ENCODE measurements around the gene SLC4A1.
A peak's percentile ranks its signal among the peaks of the same experiment; 100 is the strongest.

SLC4A1 gene

DNA sequence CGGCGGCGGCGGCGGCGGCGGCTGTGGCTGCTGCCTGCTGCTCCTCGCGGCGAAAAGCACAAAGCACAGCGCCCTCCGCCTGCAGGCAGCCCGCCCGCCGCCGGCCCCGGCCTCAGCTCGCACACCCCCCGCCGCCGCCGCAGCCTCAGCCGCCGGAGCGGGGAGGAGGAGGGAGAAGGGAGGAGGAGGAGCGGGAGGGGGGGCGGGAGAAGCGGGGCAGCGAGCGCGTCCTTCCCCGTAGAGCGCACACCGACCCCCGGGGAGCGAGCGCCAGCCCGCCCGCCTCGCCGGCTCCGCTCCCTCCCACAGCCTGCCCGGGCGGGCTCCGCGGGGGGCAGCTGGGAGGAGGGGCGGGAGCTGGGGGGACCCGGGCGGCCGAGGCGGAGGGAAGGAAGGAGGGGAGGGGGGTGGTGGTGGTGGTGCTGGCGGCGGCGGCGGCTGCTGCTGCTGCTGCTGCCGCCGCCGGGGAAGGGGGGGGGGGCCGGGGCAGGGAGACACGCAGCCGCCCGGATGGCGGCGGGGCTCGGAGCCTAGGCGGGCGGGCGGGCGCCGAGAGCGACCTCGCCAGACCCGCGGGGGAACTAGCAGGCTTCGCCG, 48.2 kb downstream of the SLC4A1 start, which contains the start of gene UBTF:
UBTF (minus strand) TSS at position 60 of the 597 bp plus-strand sequence. CDS start 1,446 bp downstream, outside the sequence.
- DNase-seq: peak; percentile 71

DNA sequence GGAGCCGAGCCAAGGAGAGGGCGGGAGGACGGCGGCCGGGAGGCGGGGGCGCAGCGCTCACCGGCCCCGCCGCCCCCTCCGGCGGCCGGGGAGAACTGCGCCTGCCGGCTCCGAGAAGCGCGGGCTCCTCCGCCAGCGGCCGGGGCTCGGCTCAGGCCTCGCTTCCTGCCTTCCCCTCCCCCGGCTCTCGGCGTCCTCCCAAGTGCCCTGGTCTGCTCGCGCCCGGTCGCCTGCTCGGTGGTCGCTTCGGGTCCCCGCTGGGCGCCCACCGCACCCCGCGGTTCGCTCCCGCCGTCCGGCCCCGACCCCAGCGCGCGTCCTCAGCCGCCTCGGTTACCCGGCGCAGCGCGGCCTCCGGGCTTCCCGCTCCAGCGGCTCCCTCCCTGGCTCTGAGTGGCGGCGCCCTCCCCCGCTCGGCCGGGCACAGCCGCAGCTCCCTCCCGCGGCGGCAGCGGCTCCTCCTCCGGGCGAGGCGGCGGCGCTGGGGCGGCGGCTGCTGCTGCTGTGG, 48.8 kb downstream of the SLC4A1 start:
- peak; percentile 31 for DNase-seq

DNA sequence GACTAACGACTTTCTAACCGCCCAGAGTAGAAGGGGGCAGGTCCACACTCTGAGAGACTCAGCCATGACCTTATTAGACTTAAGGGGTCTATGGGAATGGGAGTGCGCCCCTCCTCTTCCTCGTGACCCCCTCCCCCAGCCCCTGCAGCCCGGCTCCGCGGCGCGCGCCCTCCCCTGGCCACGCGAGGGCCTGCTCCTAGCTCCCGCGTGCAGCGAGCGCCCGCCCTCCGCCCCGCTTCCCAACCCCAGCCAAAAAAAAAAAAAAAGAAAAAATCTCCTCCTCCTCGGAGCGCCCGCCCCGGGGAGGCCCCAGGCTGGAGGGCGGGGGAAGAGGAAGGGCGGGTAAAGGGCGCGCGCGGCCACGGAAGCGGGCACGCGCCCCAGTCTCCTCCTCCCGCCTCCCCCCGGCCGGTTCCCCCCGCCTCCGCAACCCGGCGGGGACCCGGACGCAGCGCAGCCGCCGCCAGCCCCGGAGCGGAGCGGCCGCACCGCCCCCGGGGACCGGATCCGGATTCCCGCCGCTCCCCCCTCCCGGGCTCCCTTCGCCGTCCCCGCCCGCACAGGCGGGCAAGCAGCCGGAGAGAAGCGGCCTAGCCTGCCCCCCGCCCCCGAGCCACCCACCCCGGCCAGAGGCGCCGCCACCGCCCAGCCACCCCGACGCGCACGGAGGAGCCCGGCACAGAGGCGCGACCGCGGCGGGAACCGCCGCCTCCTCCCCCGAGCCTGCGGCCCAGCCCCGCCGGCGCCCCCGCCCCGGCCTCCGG, 49.4 kb downstream of the SLC4A1 start:
- DNase-seq: peak; percentile 61

DNA sequence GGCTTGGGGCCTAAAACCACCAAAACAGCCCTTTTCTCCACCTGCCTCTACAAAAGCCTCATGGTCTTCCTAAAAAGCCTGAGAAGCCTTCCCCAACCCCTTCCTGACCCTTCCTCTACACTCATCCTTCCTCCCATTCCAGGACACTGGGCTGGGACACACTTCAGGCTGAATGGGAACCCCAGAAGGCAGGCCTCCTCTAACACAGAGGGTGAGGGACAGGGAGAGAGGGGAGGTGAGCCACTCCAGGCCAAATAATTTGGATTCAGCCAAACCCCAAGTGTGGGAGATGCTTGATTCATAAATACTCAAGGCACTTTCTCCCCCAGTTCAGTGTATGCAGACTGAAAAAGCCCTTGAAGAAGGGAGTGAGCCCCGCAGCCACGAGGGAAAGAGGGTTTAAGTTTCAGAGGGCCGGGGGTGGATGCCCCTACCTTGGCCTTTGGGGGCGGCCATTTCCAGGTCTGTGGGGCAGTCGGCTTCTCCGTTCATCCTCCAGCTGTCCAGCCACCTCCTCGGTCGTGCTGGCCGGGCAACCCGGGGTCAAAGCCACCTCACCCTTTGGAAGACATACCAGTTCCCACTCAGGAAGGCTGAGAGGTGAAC, 50.1 kb downstream of the SLC4A1 start:
- no peak for DNase-seq

DNA sequence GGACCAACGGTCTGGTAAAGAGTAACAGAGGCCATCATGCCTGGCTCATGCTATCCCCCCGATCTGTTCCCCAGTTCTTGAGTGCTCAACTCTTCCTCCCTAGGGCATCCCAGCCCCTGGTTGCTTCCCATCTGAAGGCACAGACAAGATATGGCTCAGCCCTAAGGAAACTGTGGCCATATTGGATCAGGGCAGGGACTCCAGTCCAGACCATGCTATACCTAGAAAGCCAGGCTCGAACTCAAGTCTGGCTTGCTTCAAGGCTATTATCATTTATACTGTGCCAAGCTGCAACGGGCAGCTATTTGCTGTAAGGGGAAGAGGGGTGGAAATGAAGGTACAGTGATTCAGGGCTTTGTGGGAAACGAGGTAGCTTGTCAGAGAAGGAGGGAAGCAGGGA, 51.2 kb downstream of the SLC4A1 start:
- DNase-seq: no peak

DNA sequence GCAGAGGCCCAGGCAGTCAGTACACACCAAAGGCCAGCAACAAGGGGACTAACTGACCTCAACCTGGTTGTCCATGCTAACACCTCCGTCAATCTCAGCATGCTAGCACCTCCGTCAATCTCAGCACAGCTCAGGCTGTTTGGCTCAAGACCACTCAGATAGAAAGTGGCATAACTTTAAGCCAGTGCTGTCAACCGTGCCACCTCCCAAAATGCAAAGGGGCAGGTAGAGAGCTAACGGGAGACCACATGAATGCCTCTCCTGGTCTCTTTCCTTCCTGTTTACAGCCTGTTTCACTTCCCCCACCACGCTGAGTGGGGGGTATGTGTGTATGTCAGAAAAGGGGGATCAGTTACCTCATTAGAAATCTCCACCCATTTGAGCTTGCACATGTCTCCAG, 51.8 kb downstream of the SLC4A1 start:
- DNase-seq: no peak

DNA sequence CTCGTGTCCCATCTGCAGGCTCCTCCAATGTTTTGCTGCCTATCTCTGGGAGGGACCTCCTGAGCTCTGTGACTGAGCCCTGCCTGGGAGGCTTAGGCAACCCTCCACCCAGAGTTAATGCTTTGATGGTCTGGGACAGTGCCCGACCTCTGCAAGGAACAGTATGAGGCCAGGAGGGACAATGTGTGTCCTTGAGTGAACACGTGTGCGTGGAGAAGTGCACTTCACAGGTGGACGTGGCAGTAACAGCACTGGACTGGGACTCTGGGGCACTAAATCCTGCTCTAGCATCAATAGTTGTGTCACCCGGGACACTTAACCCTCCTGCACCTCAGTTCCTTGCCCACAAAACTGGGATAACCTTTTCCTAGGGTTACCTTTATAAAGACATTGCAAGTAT, 53.0 kb downstream of the SLC4A1 start:
- DNase-seq: no peak

DNA sequence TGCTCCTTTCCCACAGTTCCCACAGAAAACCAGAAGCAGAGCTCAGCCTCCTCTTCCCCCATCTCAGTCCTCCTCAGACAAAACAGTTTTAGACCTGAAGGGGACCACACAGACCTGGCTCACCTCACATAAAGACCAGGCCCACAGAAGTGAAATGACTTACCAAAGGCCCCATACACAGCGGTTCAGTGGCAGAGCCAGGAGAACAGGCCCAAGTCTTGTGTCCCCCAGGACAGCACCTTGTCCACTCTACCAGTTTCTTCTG, 53.8 kb downstream of the SLC4A1 start:
- no peak for DNase-seq

DNA sequence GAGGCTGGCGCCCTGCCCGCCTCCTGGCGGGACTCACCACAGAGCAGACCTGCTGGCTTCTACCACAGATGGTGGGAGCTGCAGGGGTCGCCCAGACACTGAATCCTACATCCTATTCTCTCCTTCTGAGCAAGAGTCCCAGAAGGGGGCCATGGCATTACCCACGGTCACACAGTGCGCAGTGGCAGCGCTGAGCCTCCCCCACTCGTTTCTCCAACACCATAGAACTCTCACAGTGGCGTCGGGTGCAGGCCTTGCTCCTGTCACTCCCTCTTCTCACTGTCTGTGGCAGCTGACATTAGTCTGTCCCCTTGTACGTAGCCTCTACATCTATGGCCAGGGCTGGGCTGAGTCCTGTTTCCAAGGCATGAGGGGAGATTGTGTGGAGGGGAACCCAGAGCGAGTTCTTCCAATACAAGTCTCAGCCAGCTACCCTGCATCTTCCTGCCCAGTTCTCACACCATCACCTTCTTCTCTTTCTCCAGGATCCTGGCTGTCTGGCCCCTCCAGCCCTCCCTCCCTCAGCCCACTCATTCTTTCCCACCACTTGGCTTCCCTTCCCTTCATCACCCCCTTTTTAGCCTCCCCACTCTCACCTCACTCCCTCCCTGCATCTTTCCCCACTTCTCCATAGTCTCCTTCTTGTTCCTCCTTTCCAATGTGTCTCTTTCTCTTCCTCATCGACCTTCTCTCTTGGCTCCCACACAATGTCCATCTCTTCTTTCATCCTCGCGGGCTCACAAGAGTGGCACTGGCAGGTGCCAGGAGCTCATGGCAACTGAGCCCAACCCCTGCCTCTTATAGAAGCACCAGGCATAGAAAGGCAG, 54.3 kb downstream of the SLC4A1 start:
- DNase-seq: no peak

DNA sequence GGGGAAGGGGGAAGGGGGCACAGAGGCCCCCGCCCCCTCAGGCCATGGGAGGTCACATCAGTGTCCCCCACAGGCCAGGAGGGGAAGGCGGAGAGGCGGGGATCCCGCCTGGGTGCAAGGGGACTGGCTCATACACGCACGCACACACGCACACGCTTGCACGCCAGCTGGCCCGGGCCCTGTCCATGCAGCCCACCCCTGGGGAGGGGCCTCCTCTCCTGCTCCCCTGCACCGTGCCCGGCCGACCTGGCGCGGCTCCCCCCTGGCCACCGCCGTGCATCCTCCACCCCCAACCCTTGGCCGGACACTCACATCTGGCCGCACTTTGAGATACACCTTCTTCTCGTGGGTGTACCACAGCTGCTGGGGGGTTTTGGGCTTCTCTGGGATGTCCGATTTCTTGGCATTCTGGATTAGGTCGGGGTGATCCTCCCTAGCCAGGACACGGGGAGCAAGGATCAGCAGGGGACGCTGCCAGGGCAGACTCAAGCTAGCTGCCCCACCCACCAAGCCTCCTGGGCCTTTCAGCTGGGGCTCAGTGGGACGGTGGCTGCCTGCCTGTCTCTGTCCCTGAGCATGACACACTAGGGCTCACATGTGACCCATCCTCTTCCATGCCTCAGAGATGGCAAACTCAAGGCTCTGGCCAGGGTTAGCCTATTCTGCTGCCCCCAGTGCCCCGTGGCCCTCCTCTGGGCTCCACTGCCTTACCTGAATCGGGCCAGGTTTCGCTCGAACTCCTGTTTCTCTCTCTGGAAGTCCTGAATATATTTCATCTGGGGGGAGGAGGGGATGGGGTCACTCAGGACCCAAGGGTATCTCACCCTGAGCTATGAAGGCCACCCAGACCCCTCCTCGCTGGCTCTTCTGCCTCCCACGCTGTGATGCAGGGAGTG, 55.2 kb downstream of the SLC4A1 start:
- no peak for DNase-seq

DNA sequence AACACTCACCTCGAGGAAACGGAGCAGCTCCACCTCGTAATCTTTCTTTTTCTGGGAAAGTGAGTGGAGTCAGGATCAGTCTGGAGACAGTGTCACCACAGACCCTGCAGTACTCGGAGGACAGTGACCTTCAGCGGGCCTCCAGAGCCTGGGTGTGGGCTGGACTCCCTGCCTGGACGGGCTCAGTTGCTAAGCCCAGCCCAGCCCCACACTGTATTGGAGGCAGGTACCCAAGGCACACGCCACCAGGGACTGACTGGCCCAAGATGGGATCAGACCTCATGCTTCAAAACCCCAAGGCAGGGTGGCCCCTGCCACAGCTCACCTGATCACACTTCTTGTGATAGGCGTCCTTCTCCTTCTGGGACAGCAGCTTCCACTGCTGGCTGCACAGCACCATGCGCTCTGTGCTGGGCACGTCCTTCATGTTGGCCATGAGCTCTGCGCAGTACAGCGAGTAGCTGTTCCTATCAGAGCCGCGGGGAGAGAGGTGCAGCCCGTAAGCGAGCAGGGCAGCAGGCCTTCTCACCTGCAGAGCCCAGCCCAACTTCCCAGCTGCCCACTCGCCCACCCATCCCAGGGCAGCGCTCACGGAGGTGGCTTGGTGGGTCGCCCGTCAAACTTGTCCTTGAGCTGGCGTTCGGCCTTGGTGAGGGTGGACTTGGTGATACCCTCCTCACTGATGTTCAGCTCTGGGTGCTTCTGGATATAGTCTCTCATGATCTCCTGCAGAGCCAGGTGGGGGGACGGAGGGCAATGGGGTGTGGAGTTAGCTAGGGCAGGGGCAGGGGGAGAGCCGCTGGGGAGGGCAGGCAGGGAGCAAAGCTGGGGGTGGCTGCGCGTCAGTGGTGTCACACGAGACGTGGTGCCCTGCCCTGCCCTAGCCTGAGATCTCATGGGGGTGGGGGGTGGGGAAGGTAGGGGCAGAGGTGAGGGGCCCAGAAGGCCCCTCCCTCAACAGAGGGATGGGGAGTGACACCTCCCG, 56.4 kb downstream of the SLC4A1 start:
- no peak for DNase-seq

DNA sequence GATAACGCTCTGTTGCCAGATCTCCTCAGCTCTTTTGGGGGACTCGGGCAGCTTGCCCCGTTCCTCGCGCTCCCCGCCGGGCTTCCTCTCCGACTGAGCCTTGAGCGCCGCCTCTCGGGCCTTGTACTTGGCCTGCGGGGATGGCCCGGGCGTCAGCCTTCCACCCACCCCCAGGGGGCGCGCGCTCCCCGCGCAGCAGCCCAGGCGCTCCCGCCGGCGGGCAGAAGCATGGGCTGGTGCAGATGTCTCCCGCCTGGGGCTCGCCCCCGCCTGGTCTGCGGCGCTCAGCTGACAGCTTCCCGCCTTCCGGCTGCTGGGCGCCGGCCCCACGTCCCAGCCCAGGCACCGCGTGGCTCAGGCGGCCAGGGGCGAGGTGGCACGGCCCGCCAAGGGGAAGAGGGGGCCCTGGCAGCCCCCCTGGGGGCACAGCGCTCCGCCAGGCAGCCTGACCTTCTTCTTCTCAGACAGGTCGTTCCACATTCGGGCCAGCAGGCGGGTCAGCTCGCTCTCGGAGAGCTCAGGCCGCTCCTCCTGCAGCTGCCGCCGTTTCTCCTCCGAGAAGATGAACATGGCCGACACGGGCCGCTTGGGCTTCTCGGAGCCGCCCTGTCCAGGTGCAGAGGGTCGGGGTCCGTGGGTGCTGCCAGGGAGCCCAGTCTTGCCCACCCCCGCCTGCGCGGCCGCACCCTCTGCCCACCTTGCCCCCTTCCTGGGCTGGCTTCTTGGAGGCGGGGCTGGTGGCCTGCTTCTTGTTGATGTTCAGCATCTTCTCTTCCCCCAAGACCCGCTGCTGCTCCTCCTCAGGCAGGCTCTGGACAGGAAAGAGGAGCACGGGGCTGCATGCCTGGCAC, 57.4 kb downstream of the SLC4A1 start:
- DNase-seq: peak; percentile 83

DNA sequence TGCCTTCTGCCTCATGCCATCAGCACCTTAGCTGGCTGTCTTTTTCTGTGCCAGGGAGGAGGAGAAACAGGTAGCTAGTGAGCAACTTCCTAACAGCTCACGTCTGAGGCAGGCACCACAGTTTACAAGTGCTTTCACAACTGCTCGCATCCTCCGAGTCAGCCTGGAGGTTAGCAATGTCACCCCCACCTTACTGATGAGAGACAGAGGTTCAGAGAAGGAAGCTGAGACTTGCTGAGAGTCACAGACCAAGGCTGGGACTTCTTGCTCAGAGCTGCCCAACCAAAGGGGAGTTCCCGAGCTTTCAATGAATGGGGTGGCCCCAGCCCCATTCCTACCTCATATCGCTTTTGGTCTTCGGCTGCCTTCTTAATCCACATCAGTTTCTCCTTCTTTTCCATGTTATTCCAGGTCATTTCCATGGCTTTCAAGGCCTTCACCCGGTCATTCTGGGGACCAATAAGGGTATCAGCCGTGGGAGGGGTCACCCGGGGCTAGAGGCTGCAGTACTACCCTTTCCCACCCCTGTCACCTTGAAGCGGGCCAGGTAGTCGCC, 58.1 kb downstream of the SLC4A1 start:
- DNase-seq: no peak

DNA sequence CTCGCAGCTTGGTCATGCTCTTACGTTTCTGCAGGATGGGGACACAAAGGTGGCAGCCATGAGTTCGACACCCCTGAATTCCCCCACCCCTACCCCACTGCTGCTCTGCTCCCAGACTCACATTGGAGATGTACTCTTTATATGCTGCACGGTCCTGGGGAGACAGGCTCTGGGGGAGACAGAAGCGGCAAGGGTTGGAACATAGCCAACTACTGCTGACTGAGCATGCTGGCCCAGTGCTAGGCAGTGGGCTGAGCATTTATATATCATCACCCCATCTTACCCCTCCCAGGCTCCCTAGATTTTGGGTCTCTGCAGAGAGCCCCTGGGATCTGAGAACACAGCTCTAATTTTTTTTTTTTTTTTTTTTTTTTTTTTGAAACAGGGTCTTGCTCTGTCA, 60.2 kb downstream of the SLC4A1 start:
- no peak for DNase-seq

DNA sequence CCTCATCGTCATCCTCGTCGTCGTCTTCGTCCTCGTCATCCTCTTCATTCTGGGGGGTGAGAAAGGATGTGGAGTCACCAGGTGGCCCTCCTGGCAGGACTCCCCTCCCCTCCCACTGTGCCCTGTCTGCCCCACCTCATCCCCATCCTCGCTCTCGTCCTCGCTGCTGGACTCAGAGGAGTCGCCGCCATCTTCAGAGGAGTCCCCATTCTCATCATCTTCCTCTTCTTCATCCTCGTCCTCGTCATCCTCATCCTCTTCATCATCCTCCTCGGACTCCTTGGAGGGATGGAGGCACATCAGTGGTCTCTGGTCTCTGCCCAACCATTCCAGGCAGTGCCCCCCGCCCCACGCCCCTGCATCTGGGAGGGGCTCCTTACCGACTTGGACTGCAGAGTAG, 60.6 kb downstream of the SLC4A1 start:
- DNase-seq: no peak

DNA sequence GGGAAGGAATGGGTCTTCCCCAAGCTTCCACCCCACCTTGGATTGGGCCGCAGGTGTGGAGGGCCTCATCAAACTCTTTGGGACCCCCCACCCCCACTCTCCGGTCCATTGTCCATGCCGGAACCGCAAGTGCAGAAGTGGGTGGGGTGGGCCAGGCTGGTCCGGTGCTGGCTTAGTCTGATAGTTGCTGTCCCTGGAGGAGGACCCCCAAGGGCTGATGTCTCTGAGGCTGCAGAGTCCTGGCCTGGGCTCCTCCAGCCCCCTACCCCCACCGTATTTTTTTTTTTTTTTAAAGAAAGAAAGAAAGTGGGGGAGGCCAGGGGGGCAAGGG, 61.1 kb downstream of the SLC4A1 start:
- no peak for DNase-seq

DNA sequence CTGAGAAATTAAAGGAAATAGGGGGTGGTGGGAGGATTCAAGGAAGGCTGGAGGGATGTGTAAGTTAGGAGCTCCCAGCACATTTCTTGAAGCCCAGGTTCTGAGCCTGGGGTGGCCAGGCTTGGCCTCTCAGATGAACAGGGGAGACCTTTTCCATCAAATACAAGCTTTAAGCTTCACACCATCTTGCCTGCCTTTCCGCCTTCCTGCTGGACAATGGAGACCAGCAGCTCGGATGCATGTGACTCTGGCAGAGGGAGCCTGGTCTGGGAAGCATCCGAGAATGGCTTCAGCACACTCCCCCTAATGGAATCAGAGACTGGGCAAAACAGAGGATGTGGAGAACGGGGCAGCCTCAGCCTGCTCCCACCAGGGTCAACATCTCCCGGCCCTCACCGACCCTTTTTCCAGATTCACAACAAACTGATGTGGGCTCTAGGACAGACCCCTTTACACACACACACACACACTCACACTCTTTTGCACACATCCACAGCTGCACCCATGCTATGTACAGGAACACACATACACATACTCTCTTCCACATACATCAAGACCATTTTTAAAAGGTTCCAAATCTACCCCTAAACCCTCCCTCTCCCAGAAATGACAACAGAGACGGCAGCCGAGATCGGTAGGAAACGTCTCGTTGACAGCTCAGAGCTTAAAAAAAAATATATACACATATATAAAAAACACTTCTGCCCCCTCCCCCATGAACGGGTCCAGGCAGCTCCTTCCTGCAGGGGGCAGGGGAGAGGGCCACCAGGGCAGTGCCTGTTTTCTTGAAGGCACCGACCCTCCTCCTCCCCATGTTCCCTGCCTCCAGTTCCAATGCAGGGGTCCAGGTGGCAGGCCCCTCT, 61.7 kb downstream of the SLC4A1 start:
- no peak for DNase-seq

DNA sequence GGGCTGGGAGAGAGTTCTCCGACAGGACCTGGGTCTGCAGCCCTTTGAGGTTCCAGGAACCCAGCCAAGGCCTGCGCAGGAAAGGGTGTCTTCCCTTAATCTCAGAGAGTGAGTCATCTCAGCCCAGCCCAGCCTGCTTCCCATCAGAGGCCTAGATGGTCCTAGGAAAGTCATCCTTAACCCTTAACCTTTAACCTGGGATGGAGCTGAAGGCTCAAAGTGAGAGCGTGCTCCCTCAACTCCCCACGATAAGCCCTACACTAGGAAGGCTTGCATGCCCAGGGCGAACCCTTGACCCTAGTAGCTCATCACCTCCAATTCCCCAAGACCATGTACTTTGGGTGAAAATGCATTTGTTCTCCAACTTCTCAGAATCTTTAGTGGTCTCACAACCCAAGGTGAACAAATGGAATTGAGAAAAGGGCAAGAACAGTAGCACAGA, 63.5 kb downstream of the SLC4A1 start:
- no peak for DNase-seq

All from NCI-H510A treated with DMSO at 0.1 percent for 48 hours (cell line).